Measurements from ENCODE around the gene NOP53. TPM values are rescaled to one million over a fixed set of nuclear protein-coding genes. Genes with fewer than 3 reads are reported as not detected.
A peak's percentile ranks its signal among the peaks of the same experiment; 100 is the strongest.

The NOP53 gene
- total RNA-seq, 1 donor from 2014 or later: 89.9 TPM

DNA sequence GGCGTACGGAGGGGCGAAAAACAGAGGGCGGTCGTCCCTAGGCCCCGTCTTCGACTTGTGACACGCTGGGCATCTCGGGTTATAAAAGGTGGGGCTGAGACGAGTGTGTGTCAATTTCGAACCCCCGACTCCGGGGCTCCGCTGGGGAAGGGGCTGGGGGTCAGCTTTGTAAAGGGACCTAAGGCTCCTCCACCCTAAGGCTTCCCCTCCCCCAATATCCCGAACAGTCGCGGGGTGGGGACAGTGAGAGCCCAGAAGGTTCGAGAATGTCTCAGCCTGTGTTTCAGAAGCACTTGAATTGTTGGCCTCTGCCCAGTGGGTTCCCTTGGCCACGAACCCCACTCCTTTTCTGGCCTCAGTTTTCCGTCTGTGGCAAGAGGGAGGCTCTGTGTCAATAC, 33.6 kb downstream of the NOP53 start:
- Mint-ChIP-seq H3K4me3 (ENCODE audit: unreplicated experiment) (peak overlapping the region; percentile 96), H3K4me1 (ENCODE audit: low read depth, unreplicated experiment) (peaks cover 10% of the 10 kb centered on the region), H3K27me3 (ENCODE audit: low read depth, unreplicated experiment) (no peaks in the 10 kb centered on the region), H3K36me3 (ENCODE audit: low read depth, unreplicated experiment) (peaks cover 20% of the 10 kb centered on the region), H3K9me3 (ENCODE audit: unreplicated experiment) (no peaks in the 10 kb centered on the region), H3K27ac (ENCODE audit: unreplicated experiment) (peak overlapping the region; percentile 81)
- H3K4me1 ChIP-seq (ENCODE audit: insufficient read depth, low read length): peaks cover 14% of the 10 kb centered on the region
- H3K79me2 ChIP-seq (ENCODE audit: insufficient read depth, low read length): peaks cover 40% of the 10 kb centered on the region
- H3K4me3 ChIP-seq (ENCODE audit: insufficient read depth, low read depth, low read length): peak overlapping the region; percentile 80
- FAIRE-seq (no peak), DNase-seq (ENCODE audit: low read depth) (no peak)
- peak overlapping the region; percentile 99 for H2AFZ ChIP-seq (ENCODE audit: low read depth, low read length)
- H3K36me3 ChIP-seq (ENCODE audit: insufficient read depth, low read length): peaks cover 6% of the 10 kb centered on the region
- peak overlapping the region; percentile 98 for H3K9ac ChIP-seq (ENCODE audit: low read length)
- TF ChIP-seq CTCF (IDR thresholded peaks at IDR 0.05; ENCODE audit: insufficient read depth, low read depth, low read length): no peak
- TF ChIP-seq EZH2 (IDR thresholded peaks at IDR 0.05; ENCODE audit: insufficient read depth, low read length): no peak
- H4K20me1 ChIP-seq (ENCODE audit: insufficient read depth, low read length): peaks cover 45% of the 10 kb centered on the region
- peak overlapping the region; percentile 98 for H3K27ac ChIP-seq (ENCODE audit: low read depth, low read length)
- H3K9me3 ChIP-seq (ENCODE audit: insufficient read depth, low read depth, low read length): no peaks in the 10 kb centered on the region
- H3K4me2 ChIP-seq (ENCODE audit: low read length): peak overlapping the region; percentile 88
- H3K27me3 ChIP-seq (ENCODE audit: insufficient read depth, low read length): no peaks in the 10 kb centered on the region

- no peak overlapping the region for H3K27ac ChIP-seq (ENCODE audit: low read depth, low read length)
- peak overlapping the region; percentile 96 for H3K4me3 Mint-ChIP-seq (ENCODE audit: unreplicated experiment)
- TF ChIP-seq CTCF (IDR thresholded peaks at IDR 0.05; ENCODE audit: insufficient read depth, low read depth, low read length) (no peak), EZH2 (IDR thresholded peaks at IDR 0.05; ENCODE audit: insufficient read depth, low read length) (no peak)
- peaks cover 14% of the 10 kb centered on the region for H3K4me1 ChIP-seq (ENCODE audit: insufficient read depth, low read length)
- H3K4me3 ChIP-seq (ENCODE audit: insufficient read depth, low read depth, low read length): peak overlapping the region; percentile 80
- peaks cover 51% of the 10 kb centered on the region for H4K20me1 ChIP-seq (ENCODE audit: insufficient read depth, low read length)
- FAIRE-seq (no peak), DNase-seq (ENCODE audit: low read depth) (no peak)
- peak overlapping the region; percentile 98 for H3K9ac ChIP-seq (ENCODE audit: low read length)
- H3K4me2 ChIP-seq (ENCODE audit: low read length): peak overlapping the region; percentile 88
- H2AFZ ChIP-seq (ENCODE audit: low read depth, low read length): no peak overlapping the region
- H3K79me2 ChIP-seq (ENCODE audit: insufficient read depth, low read length): peaks cover 40% of the 10 kb centered on the region
- H3K9me3 Mint-ChIP-seq (ENCODE audit: unreplicated experiment): no peaks in the 10 kb centered on the region
- no peaks in the 10 kb centered on the region for H3K27me3 Mint-ChIP-seq (ENCODE audit: low read depth, unreplicated experiment)
- peaks cover 12% of the 10 kb centered on the region for H3K4me1 Mint-ChIP-seq (ENCODE audit: low read depth, unreplicated experiment)
- H3K36me3 ChIP-seq (ENCODE audit: insufficient read depth, low read length): peaks cover 11% of the 10 kb centered on the region
- H3K27me3 ChIP-seq (ENCODE audit: insufficient read depth, low read length): no peaks in the 10 kb centered on the region
- no peaks in the 10 kb centered on the region for H3K9me3 ChIP-seq (ENCODE audit: insufficient read depth, low read depth, low read length)
- peaks cover 27% of the 10 kb centered on the region for H3K36me3 Mint-ChIP-seq (ENCODE audit: low read depth, unreplicated experiment)
- peak overlapping the region; percentile 81 for H3K27ac Mint-ChIP-seq (ENCODE audit: unreplicated experiment)
Measured at GRCh38 chr19:47779524-47780214, 34.3 kb downstream of the NOP53 start.

DNA sequence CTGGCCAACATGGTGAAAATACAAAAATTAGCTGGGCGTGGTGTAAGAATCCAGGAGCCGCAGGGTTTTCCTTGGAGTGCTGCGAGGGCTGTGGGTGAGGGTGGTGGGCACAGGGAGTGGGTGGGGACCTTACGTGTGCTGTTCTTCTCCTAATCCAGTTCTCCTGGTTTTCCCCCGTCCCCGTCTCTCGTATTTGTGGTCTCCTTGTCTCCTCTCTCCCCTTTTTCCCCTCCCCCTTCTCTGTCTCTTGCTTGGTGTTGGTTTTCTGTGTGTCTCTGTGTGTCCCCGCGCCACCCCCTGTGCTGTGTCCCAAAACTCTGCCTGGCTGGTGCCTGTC, 34.8 kb downstream of the NOP53 start:
- no peak overlapping the region for H3K27ac ChIP-seq (ENCODE audit: low read depth, low read length)
- Mint-ChIP-seq H3K4me1 (ENCODE audit: low read depth, unreplicated experiment) (peaks cover 12% of the 10 kb centered on the region), H3K36me3 (ENCODE audit: low read depth, unreplicated experiment) (peaks cover 28% of the 10 kb centered on the region), H3K9me3 (ENCODE audit: unreplicated experiment) (no peaks in the 10 kb centered on the region), H3K27me3 (ENCODE audit: low read depth, unreplicated experiment) (no peaks in the 10 kb centered on the region), H3K27ac (ENCODE audit: unreplicated experiment) (no peak overlapping the region), H3K4me3 (ENCODE audit: unreplicated experiment) (peak overlapping the region; percentile 96)
- peak overlapping the region; percentile 42 for H3K4me3 ChIP-seq (ENCODE audit: insufficient read depth, low read depth, low read length)
- no peak for FAIRE-seq
- no peaks in the 10 kb centered on the region for H3K9me3 ChIP-seq (ENCODE audit: insufficient read depth, low read depth, low read length)
- H3K36me3 ChIP-seq (ENCODE audit: insufficient read depth, low read length): peaks cover 12% of the 10 kb centered on the region
- no peak overlapping the region for H2AFZ ChIP-seq (ENCODE audit: low read depth, low read length)
- no peak for DNase-seq (ENCODE audit: low read depth)
- H3K4me1 ChIP-seq (ENCODE audit: insufficient read depth, low read length): peaks cover 14% of the 10 kb centered on the region
- H3K4me2 ChIP-seq (ENCODE audit: low read length): peak overlapping the region; percentile 88
- TF ChIP-seq EZH2 (IDR thresholded peaks at IDR 0.05; ENCODE audit: insufficient read depth, low read length): no peak
- TF ChIP-seq CTCF (IDR thresholded peaks at IDR 0.05; ENCODE audit: insufficient read depth, low read depth, low read length): no peak
- H3K79me2 ChIP-seq (ENCODE audit: insufficient read depth, low read length): peaks cover 40% of the 10 kb centered on the region
- H4K20me1 ChIP-seq (ENCODE audit: insufficient read depth, low read length): peaks cover 52% of the 10 kb centered on the region
- no peaks in the 10 kb centered on the region for H3K27me3 ChIP-seq (ENCODE audit: insufficient read depth, low read length)
- H3K9ac ChIP-seq (ENCODE audit: low read length): peak overlapping the region; percentile 20

All from astrocyte (in vitro differentiated cells and primary cell).